SK-MEL-5 (cell line): ENCODE measurements around the gene CDHR5. TPM values are rescaled to one million over a fixed set of nuclear protein-coding genes. Genes with fewer than 3 reads are reported as not detected.

Experiments used
- DNase-seq: peaks from one replicate; pipeline ENCODE4 v3.0.0-alpha.2; 2016; ENCODE audit warnings: low read depth, low spot score
- in situ Hi-C: cut with HindIII; loops from 2 replicates; pipeline ENCODE4 v1.10.0; 2016; ENCODE audit warnings: low sequenced_read_pairs, high pct_unique_total_duplicates, low pct_unique_long_range_greater_than_20kb
- small RNA-seq, 2 experiments: library from RNA; depleted of rRNA; stranded (forward); fragments of <200 nt; gene quantifications; one replicate each; pipeline ENCODE3, GENCODE V24; 2014
- total RNA-seq: library from RNA; depleted of rRNA; stranded (reverse); fragments of >200 nt; shearing (Covaris generic); gene quantifications from 2 replicates; pipeline ENCODE4 v1.2.3, GENCODE V29; 2014; rRNA removed

CDHR5 gene
- total RNA-seq, 1 experiment from 2014 or later = not detected

- in situ Hi-C loops = no loop called here
- no peak for DNase-seq
Observed at GRCh38 chr11:567011-567628, 57.6 kb downstream of the CDHR5 start.

Small RNAs within 50 kb of the gene (small RNA-seq; reads per million reads assigned to genes)
- gene MIR210 = 0.02 to 4.9 reads per million in 2 experiments

Other genes with a start within 250 kb of the CDHR5 start
- gene PKP3, start 230.7 kb downstream of the CDHR5 start, total RNA-seq = not detected in 2 replicates
- gene SIGIRR, start 210.0 kb downstream of the CDHR5 start, total RNA-seq = 23.4 and 25.6 TPM in 2 replicates
- not detected in 2 replicates for gene ANO9, start 182.9 kb downstream of the CDHR5 start, total RNA-seq
- gene PTDSS2, start 174.7 kb downstream of the CDHR5 start, total RNA-seq = 41.7 and 45.6 TPM in 2 replicates
- 178 and 180 TPM in 2 replicates for gene RNH1, start 117.7 kb downstream of the CDHR5 start, total RNA-seq
- 48.3 and 55.6 TPM in 2 replicates for gene HRAS, start 89.4 kb downstream of the CDHR5 start, total RNA-seq
- gene LRRC56, start 87.4 kb downstream of the CDHR5 start, total RNA-seq = 0.11 and 0.13 TPM in 2 replicates
- gene LMNTD2, start 64.2 kb downstream of the CDHR5 start, total RNA-seq = 1.8 and 2.1 TPM in 2 replicates
- gene RASSF7, start 64.0 kb downstream of the CDHR5 start, total RNA-seq = 7.8 and 8.0 TPM in 2 replicates
- 22.0 and 22.6 TPM in 2 replicates for gene PHRF1, start 48.5 kb downstream of the CDHR5 start, total RNA-seq
- 3.5 and 3.7 TPM in 2 replicates for gene IRF7, start 9.0 kb downstream of the CDHR5 start, total RNA-seq
- not detected in 2 replicates for gene SCT, start 2.2 kb upstream of the CDHR5 start, total RNA-seq
- not detected in 2 replicates for gene DRD4, start 12.3 kb upstream of the CDHR5 start, total RNA-seq
- gene DEAF1, start 70.3 kb upstream of the CDHR5 start, total RNA-seq = 26.1 and 33.8 TPM in 2 replicates
- gene TMEM80, start 70.9 kb upstream of the CDHR5 start, total RNA-seq = 6.5 and 10.8 TPM in 2 replicates
- 0.61 and 3.0 TPM in 2 replicates for gene EPS8L2, start 81.3 kb upstream of the CDHR5 start, total RNA-seq
- gene TALDO1, start 122.5 kb upstream of the CDHR5 start, total RNA-seq = 206 and 219 TPM in 2 replicates
- gene GATD1, start 152.5 kb upstream of the CDHR5 start, total RNA-seq = 22.8 and 23.0 TPM in 2 replicates
- 0.53 TPM in 1 of 2 replicates, not detected in the other for gene CEND1, start 165.1 kb upstream of the CDHR5 start, total RNA-seq
- gene SLC25A22, start 173.3 kb upstream of the CDHR5 start, total RNA-seq = 16.2 and 16.3 TPM in 2 replicates
- gene PIDD1, start 180.3 kb upstream of the CDHR5 start, total RNA-seq = 4.2 and 6.1 TPM in 2 replicates
- 1,043 and 1,055 TPM in 2 replicates for gene RPLP2, start 185.0 kb upstream of the CDHR5 start, total RNA-seq
- 6.3 and 7.9 TPM in 2 replicates for gene PNPLA2, start 194.0 kb upstream of the CDHR5 start, total RNA-seq
- not detected in 2 replicates for gene CRACR2B, start 203.0 kb upstream of the CDHR5 start, total RNA-seq
- gene CD151, start 208.0 kb upstream of the CDHR5 start, total RNA-seq = 228 and 233 TPM in 2 replicates
- gene POLR2L, start 217.6 kb upstream of the CDHR5 start, total RNA-seq = 397 and 411 TPM in 2 replicates
- gene TSPAN4, start 217.9 kb upstream of the CDHR5 start, total RNA-seq = 150 and 167 TPM in 2 replicates